Measurements from ENCODE around the gene TIAM1. TPM values are rescaled to one million over a fixed set of nuclear protein-coding genes. Genes with fewer than 3 reads are reported as not detected.

Gene TIAM1
- total RNA-seq, 4 donors from 2014 or later, result 85.1 to 114 (median 99.6) TPM

GRCh38 chr21:31201144-31201543 lies 142.9 kb downstream of the TIAM1 start:
- 29 to 38% methylated on average over 2 of the region's 2 CpGs for WGBS, 2 donors
- no peak for TF ChIP-seq POLR2A (IDR thresholded peaks at IDR 0.05)
- TF ChIP-seq, protein P1, sequence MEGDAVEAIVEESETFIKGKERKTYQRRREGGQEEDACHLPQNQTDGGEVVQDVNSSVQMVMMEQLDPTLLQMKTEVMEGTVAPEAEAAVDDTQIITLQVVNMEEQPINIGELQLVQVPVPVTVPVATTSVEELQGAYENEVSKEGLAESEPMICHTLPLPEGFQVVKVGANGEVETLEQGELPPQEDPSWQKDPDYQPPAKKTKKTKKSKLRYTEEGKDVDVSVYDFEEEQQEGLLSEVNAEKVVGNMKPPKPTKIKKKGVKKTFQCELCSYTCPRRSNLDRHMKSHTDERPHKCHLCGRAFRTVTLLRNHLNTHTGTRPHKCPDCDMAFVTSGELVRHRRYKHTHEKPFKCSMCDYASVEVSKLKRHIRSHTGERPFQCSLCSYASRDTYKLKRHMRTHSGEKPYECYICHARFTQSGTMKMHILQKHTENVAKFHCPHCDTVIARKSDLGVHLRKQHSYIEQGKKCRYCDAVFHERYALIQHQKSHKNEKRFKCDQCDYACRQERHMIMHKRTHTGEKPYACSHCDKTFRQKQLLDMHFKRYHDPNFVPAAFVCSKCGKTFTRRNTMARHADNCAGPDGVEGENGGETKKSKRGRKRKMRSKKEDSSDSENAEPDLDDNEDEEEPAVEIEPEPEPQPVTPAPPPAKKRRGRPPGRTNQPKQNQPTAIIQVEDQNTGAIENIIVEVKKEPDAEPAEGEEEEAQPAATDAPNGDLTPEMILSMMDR (IDR thresholded peaks at IDR 0.05), result no peak
- no peak for DNase-seq (ENCODE audit: low spot score in 2 of 2)
- no peak overlapping the region for H3K4me3 ChIP-seq (ENCODE audit: low read depth, poor library complexity, severe bottlenecking)
- intact Hi-C loops (cut with DNase I; ENCODE audit: low total_unique reads), result no loop called here

DNA sequence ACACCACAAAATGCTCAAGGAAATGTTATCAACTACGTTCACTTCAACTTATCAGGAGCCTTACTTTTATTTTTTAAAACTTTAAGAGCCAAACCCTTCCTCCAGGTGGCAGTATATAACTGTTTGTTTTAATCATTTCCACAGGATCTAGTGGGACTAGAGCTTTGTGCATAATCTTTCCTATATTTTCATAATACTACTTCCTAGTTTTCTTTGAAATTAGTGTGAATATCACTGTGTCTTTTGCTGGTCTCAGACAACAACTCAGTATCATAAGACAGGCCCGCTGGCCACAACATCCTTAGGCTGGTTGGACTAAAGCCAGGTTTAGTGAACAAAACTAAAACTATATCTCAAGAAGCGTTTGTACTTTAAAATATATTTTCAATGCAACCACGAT lies 145.5 kb downstream of the TIAM1 start:
- whole genome bisulfite sequencing, 2 donors, result 50 to 53% methylated on average over 4 of the region's 4 CpGs
- TF ChIP-seq, protein P1 (IDR thresholded peaks at IDR 0.05), result no peak
- TF ChIP-seq POLR2A (IDR thresholded peaks at IDR 0.05), result no peak
- no peak for DNase-seq (ENCODE audit: low spot score in 2 of 2)
- no peak overlapping the region for H3K4me3 ChIP-seq (ENCODE audit: low read depth, poor library complexity, severe bottlenecking)
- intact Hi-C loops (cut with DNase I; ENCODE audit: low total_unique reads), result loop anchor here (10.0 kb wide), 1 partner anchor 406 kb away; no protein-coding TSS in a partner anchor

DNA sequence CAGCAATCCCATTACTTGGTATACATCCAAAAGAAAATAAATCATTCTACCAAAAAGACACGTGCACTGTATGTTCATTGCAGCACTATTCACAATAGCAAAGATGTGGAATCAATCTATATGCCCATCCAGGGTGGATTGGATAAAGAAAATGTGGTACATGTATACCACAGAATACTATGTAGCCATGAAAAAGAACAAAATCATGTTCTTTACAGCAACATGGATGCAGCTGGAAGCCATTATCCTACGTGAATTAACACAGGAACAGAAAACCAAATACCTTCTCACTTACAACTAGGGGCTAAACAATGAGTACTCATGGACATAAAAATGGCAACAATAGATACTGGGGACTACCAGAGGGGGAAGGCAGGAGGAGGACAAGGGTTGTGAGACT lies 147.3 kb downstream of the TIAM1 start:
- H3K4me3 ChIP-seq (ENCODE audit: low read depth, poor library complexity, severe bottlenecking), result no peak overlapping the region
- TF ChIP-seq, protein P1 (IDR thresholded peaks at IDR 0.05), result no peak
- no peak for TF ChIP-seq POLR2A (IDR thresholded peaks at IDR 0.05)
- intact Hi-C loops (cut with DNase I; ENCODE audit: low total_unique reads), result loop anchor here (10.0 kb wide), 1 partner anchor 408 kb away; no protein-coding TSS in a partner anchor
- no peak for DNase-seq (ENCODE audit: low spot score in 2 of 2)
- WGBS, 2 donors, result 75 to 88% methylated on average over 2 of the region's 2 CpGs

GRCh38 chr21:31195334-31196015 lies 148.6 kb downstream of the TIAM1 start:
- TF ChIP-seq, protein P1 (IDR thresholded peaks at IDR 0.05), result no peak
- no peak for TF ChIP-seq POLR2A (IDR thresholded peaks at IDR 0.05)
- DNase-seq (ENCODE audit: low spot score in 2 of 2), result no peak
- H3K4me3 ChIP-seq (ENCODE audit: low read depth, poor library complexity, severe bottlenecking), result no peak overlapping the region
- intact Hi-C loops (cut with DNase I; ENCODE audit: low total_unique reads), result loop anchor here (10.0 kb wide), 1 partner anchor 409 kb away; no protein-coding TSS in a partner anchor
- 79 to 89% methylated on average over 5 of the region's 5 CpGs for WGBS, 2 donors

- DNase-seq (ENCODE audit: low spot score in 2 of 2), result no peak
- H3K4me3 ChIP-seq (ENCODE audit: low read depth, poor library complexity, severe bottlenecking), result no peak overlapping the region
- intact Hi-C loops (cut with DNase I; ENCODE audit: low total_unique reads), result loop anchor here (10.0 kb wide), 1 partner anchor 410 kb away; no protein-coding TSS in a partner anchor
- 89% methylated on average over 5 of the region's 5 CpGs for WGBS, 2 donors
- no peak for TF ChIP-seq POLR2A (IDR thresholded peaks at IDR 0.05)
- TF ChIP-seq, protein P1 (IDR thresholded peaks at IDR 0.05), result no peak
Measured at GRCh38 chr21:31194510-31195293, 149.4 kb downstream of the TIAM1 start.

Measured in lower leg skin (tissue), 4 donors.